HCT116 (cell line): ENCODE measurements around the gene CD74. TPM values are rescaled to one million over a fixed set of nuclear protein-coding genes. Genes with fewer than 3 reads are reported as not detected.

Experiments
- ATAC-seq: fragments of 200-7000 bp; cut with Tn5 transposase; 2 replicates; pipeline ENCODE4 v1.9.1; 2020; ENCODE audit warnings: mild to moderate bottlenecking, moderate library complexity
- BruUV-seq: library from RNA; stranded (reverse); fragments of 400-500 nt; replicated peaks from 2 replicates; lab custom pipeline; 2021; lab: Mats Ljungman, UMichigan
- CTCF ChIA-PET: fragments of 300-600 bp; sonication (Branson Sonifier 250); formaldehyde crosslinking; loops from one replicate; lab custom pipeline; 2021; ENCODE audit warnings: antibody characterized with exemption; lab: Charles Lee
- POLR2A ChIA-PET: fragments of 300-600, 350-600 bp; sonication (Branson Sonifier 250); formaldehyde crosslinking; loops from one replicate; lab custom pipeline; 2021; ENCODE audit warnings: antibody characterized with exemption; lab: Charles Lee
- RAD21 ChIA-PET, 2 experiments: fragments of 300-600 bp; sonication (Branson Sonifier 250); formaldehyde crosslinking; loops; one replicate each; lab custom pipeline; 2023; ENCODE audit warnings: low total read pairs in 2 of 2; ENCODE audit not compliant: uncharacterized antibody in 2 of 2, unreplicated experiment in 2 of 2, low non-redundant PET in 1 of 2; lab: Charles Lee
- DNase-seq: peaks from one replicate; pipeline ENCODE4 v3.0.0-alpha.2; 2010; ENCODE audit warnings: low read depth, low spot score
- H2AFZ ChIP-seq: fragments of 200-600 bp; shearing (Covaris generic), sonication (generic); 2 replicates; pipeline ENCODE4 v1.6.1; 2017; ENCODE audit warnings: low read depth, mixed run types, mixed read lengths, antibody characterized with exemption, low read length; ENCODE audit not compliant: poor library complexity, severe bottlenecking
- H3K27ac ChIP-seq: 2 replicates; pipeline ENCODE4 v1.5.1; 2012; ENCODE audit warnings: low read depth, low read length
- H3K27me3 ChIP-seq: fragments of 200-600 bp; sonication (generic); 2 replicates; pipeline ENCODE4 v1.6.1; 2016; ENCODE audit warnings: mixed run types, low read length, mixed read lengths; ENCODE audit not compliant: insufficient read depth
- H3K36me3 ChIP-seq, 2 experiments: fragments of 200-500 bp in 1 of 2; fragments of 200-600 bp in 1 of 2; sonication (Bioruptor generic) in 1 of 2; sonication (generic) in 1 of 2; 2 replicates each; pipeline versions ENCODE4 v1.5.1 to v1.6.1; 2014 to 2016; ENCODE audit warnings: low read length in 2 of 2, inconsistent platforms in 1 of 2, mixed read lengths in 1 of 2, mixed run types in 1 of 2; ENCODE audit not compliant: insufficient read depth in 2 of 2, control insufficient read depth in 1 of 2
- H3K4me1 ChIP-seq, 2 experiments: fragments of 200-600 bp in 1 of 2; sonication (generic) in 1 of 2; 2 replicates each; pipeline versions ENCODE4 v1.5.1 to v1.6.1; 2012 to 2017; ENCODE audit warnings: low read length in 2 of 2, inconsistent platforms in 1 of 2, mild to moderate bottlenecking in 1 of 2, mixed read lengths in 1 of 2, mixed run types in 1 of 2, moderate library complexity in 1 of 2; ENCODE audit not compliant: insufficient read depth in 2 of 2, control insufficient read depth in 1 of 2
- H3K4me2 ChIP-seq: fragments of 200-600 bp; sonication (generic); 2 replicates; pipeline ENCODE4 v1.6.1; 2017; ENCODE audit warnings: mixed run types, low read length, mixed read lengths
- H3K4me3 ChIP-seq, 2 experiments: fragments of 200-600 bp in 1 of 2; sonication (generic) in 1 of 2; replicated peaks in 1 of 2; 2 replicates each; pipeline ENCODE4 v1.5.1; 2011 to 2016; ENCODE audit warnings: low read length in 2 of 2, control low read depth in 1 of 2, low read depth in 1 of 2, mild to moderate bottlenecking in 1 of 2, mixed read lengths in 1 of 2, mixed run types in 1 of 2
- H3K79me2 ChIP-seq: fragments of 200-600 bp; sonication (generic); 2 replicates; pipeline ENCODE4 v1.6.1; 2017; ENCODE audit warnings: mild to moderate bottlenecking, mixed run types, low read length, moderate library complexity, mixed read lengths; ENCODE audit not compliant: insufficient read depth
- H3K9ac ChIP-seq: fragments of 200-600 bp; sonication (generic); 2 replicates; pipeline ENCODE4 v1.6.1; 2016; ENCODE audit warnings: low read length, mixed read lengths
- H3K9me2 ChIP-seq: fragments of 200-600 bp; sonication (generic), shearing (Covaris generic); 2 replicates; pipeline ENCODE4 v1.6.1; 2017; ENCODE audit warnings: mixed run types, mild to moderate bottlenecking, moderate library complexity; ENCODE audit not compliant: insufficient read depth
- H3K9me3 ChIP-seq, 2 experiments: fragments of 200-500 bp in 1 of 2; fragments of 200-600 bp in 1 of 2; sonication (Bioruptor generic) in 1 of 2; sonication (generic) in 1 of 2; 2 replicates each; pipeline ENCODE4 v1.6.1; 2014 to 2017; ENCODE audit warnings: low read length in 2 of 2, mixed read lengths in 2 of 2, inconsistent platforms in 1 of 2, low read depth in 1 of 2, mild to moderate bottlenecking in 1 of 2, mixed run types in 1 of 2, moderate library complexity in 1 of 2; ENCODE audit not compliant: control insufficient read depth in 1 of 2, insufficient read depth in 1 of 2
- H4K20me1 ChIP-seq: fragments of 200-600 bp; sonication (generic), shearing (Covaris generic); 2 replicates; pipeline ENCODE4 v1.6.1; 2017; ENCODE audit warnings: mixed run types, mild to moderate bottlenecking, moderate library complexity; ENCODE audit not compliant: insufficient read depth
- CBX3 ChIP-seq: IDR thresholded peaks from 2 replicates; pipeline ENCODE4 v1.6.1; 2012; ENCODE audit warnings: low read depth
- ELF1 ChIP-seq: IDR thresholded peaks from 2 replicates; pipeline ENCODE4 v1.6.1; 2012; ENCODE audit warnings: low read depth, borderline replicate concordance
- EZH2phosphoT487 ChIP-seq: fragments of 200-600 bp; IDR thresholded peaks from 2 replicates; pipeline ENCODE4 v1.6.1; 2018; ENCODE audit warnings: antibody characterized with exemption, borderline replicate concordance
- JUND ChIP-seq: IDR thresholded peaks from 2 replicates; pipeline ENCODE4 v1.6.1; 2012
- POLR2A ChIP-seq: IDR thresholded peaks from 2 replicates; pipeline ENCODE4 v1.7.0; 2011; ENCODE audit warnings: borderline replicate concordance; ENCODE audit not compliant: insufficient read depth, insufficient read length; ENCODE audit errors: extremely low read depth
- RAD21 ChIP-seq: IDR thresholded peaks from 2 replicates; pipeline ENCODE4 v1.6.1; 2012; ENCODE audit warnings: low read depth, mild to moderate bottlenecking
- SIN3A ChIP-seq: IDR thresholded peaks from 2 replicates; pipeline ENCODE4 v1.6.1; 2012; ENCODE audit warnings: low read depth
- SP1 ChIP-seq: IDR thresholded peaks from 2 replicates; pipeline ENCODE4 v1.6.1; 2012; ENCODE audit warnings: low read depth
- SRF ChIP-seq: IDR thresholded peaks from 2 replicates; pipeline ENCODE4 v1.6.1; 2012; ENCODE audit warnings: low read depth
- TCF7L2 ChIP-seq: IDR thresholded peaks from 2 replicates; pipeline ENCODE4 v1.7.0; 2011; ENCODE audit warnings: borderline replicate concordance, inconsistent platforms; ENCODE audit not compliant: insufficient read depth, insufficient read length; ENCODE audit errors: extremely low read depth
- YY1 ChIP-seq: IDR thresholded peaks from 2 replicates; pipeline ENCODE4 v1.6.1; 2011; ENCODE audit warnings: low read length, low read depth, moderate library complexity, mild to moderate bottlenecking; ENCODE audit not compliant: insufficient replicate concordance; ENCODE audit errors: extremely low read depth
- ZNF274 ChIP-seq: fragments of 200-500 bp; sonication (Bioruptor generic); IDR thresholded peaks from 2 replicates; pipeline ENCODE4 v1.6.1; 2014; ENCODE audit warnings: mild to moderate bottlenecking, low read depth, low read length, inconsistent platforms
- intact Hi-C: fragments of 100-400 bp; cut with micrococcal nuclease; formaldehyde crosslinking; loops from 2 replicates; pipeline ENCODE4 v1.10.0; 2022
- total RNA-seq: library from RNA; stranded (reverse); gene quantifications from one replicate; pipeline ENCODE4 v1.2.1, GENCODE V29; 2021; ENCODE audit not compliant: unreplicated experiment
- TF ChIP-seq, protein P1 (sequence below): IDR thresholded peaks from 2 replicates; pipeline ENCODE4 v1.6.1; 2012
- TF ChIP-seq, protein P2 (sequence below): IDR thresholded peaks from 2 replicates; pipeline ENCODE4 v1.6.1; 2012; ENCODE audit warnings: low read depth
- TF ChIP-seq, protein P3 (sequence below), 3 experiments: fragments of 200-600 bp in 1 of 3; sonication (generic) in 1 of 3; IDR thresholded peaks in 2 of 3; conservative IDR thresholded peaks in 1 of 3; 2 replicates each; pipeline ENCODE4 v1.5.1; 2012 to 2017; ENCODE audit warnings: low read depth in 2 of 3, low read length in 2 of 3, antibody characterized with exemption in 1 of 3, borderline replicate concordance in 1 of 3, control low read depth in 1 of 3, mild to moderate bottlenecking in 1 of 3, mixed read lengths in 1 of 3, mixed run types in 1 of 3, moderate library complexity in 1 of 3; ENCODE audit not compliant: insufficient read depth in 1 of 3

The CD74 gene
- total RNA-seq, 1 experiment from 2014 or later: 8.9 TPM

- no peaks in the 10 kb centered on the region for H3K27me3 ChIP-seq
- no peak overlapping the region for H3K4me3 ChIP-seq
- H3K79me2 ChIP-seq: peaks cover 33% of the 10 kb centered on the region
- no peak for TF ChIP-seq POLR2A
- TF ChIP-seq YY1: no peak
- TF ChIP-seq TCF7L2: no peak
- no peak for TF ChIP-seq ELF1
- TF ChIP-seq ZNF274: no peak
- no peak for TF ChIP-seq EZH2phosphoT487
- TF ChIP-seq, protein P1, sequence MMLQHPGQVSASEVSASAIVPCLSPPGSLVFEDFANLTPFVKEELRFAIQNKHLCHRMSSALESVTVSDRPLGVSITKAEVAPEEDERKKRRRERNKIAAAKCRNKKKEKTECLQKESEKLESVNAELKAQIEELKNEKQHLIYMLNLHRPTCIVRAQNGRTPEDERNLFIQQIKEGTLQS: no peak
- no peak for TF ChIP-seq SIN3A
- no peak for TF ChIP-seq SP1
- no peak for TF ChIP-seq JUND
- TF ChIP-seq, protein P2, sequence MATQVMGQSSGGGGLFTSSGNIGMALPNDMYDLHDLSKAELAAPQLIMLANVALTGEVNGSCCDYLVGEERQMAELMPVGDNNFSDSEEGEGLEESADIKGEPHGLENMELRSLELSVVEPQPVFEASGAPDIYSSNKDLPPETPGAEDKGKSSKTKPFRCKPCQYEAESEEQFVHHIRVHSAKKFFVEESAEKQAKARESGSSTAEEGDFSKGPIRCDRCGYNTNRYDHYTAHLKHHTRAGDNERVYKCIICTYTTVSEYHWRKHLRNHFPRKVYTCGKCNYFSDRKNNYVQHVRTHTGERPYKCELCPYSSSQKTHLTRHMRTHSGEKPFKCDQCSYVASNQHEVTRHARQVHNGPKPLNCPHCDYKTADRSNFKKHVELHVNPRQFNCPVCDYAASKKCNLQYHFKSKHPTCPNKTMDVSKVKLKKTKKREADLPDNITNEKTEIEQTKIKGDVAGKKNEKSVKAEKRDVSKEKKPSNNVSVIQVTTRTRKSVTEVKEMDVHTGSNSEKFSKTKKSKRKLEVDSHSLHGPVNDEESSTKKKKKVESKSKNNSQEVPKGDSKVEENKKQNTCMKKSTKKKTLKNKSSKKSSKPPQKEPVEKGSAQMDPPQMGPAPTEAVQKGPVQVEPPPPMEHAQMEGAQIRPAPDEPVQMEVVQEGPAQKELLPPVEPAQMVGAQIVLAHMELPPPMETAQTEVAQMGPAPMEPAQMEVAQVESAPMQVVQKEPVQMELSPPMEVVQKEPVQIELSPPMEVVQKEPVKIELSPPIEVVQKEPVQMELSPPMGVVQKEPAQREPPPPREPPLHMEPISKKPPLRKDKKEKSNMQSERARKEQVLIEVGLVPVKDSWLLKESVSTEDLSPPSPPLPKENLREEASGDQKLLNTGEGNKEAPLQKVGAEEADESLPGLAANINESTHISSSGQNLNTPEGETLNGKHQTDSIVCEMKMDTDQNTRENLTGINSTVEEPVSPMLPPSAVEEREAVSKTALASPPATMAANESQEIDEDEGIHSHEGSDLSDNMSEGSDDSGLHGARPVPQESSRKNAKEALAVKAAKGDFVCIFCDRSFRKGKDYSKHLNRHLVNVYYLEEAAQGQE: no peak
- no peak for TF ChIP-seq RAD21
- no peak for TF ChIP-seq CBX3
- TF ChIP-seq SRF: no peak
- TF ChIP-seq, protein P3, sequence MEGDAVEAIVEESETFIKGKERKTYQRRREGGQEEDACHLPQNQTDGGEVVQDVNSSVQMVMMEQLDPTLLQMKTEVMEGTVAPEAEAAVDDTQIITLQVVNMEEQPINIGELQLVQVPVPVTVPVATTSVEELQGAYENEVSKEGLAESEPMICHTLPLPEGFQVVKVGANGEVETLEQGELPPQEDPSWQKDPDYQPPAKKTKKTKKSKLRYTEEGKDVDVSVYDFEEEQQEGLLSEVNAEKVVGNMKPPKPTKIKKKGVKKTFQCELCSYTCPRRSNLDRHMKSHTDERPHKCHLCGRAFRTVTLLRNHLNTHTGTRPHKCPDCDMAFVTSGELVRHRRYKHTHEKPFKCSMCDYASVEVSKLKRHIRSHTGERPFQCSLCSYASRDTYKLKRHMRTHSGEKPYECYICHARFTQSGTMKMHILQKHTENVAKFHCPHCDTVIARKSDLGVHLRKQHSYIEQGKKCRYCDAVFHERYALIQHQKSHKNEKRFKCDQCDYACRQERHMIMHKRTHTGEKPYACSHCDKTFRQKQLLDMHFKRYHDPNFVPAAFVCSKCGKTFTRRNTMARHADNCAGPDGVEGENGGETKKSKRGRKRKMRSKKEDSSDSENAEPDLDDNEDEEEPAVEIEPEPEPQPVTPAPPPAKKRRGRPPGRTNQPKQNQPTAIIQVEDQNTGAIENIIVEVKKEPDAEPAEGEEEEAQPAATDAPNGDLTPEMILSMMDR (IDR thresholded peaks at IDR 0.05 in 2 of 3, conservative IDR thresholded peaks at IDR 0.05 in 1 of 3; ENCODE audit: borderline replicate concordance in 1 of 3, insufficient read depth in 1 of 3, low read depth in 2 of 3, low read length in 2 of 3): no peak
- H3K9me2 ChIP-seq: no peaks in the 10 kb centered on the region
- no peak overlapping the region for H3K4me2 ChIP-seq
- intact Hi-C loops: loop anchor here (5.0 to 10.0 kb wide), 2 partner anchors 82 to 351 kb away; partner anchors contain the start of genes HMGXB3 and TIGD6
- peaks cover 0 to 14% of the 10 kb centered on the region in 2 experiments; a peak in 2 of 4 replicates for H3K36me3 ChIP-seq
- no peak overlapping the region for H3K27ac ChIP-seq
- no peak for ATAC-seq
- H3K9me3 ChIP-seq: no peaks in the 10 kb centered on the region
- RAD21 ChIA-PET: no interaction called here
- no TSS peak for BruUV-seq
- H3K9ac ChIP-seq: no peak overlapping the region
- no peak for DNase-seq
- no peak overlapping the region for H2AFZ ChIP-seq
- H3K4me1 ChIP-seq: peaks cover 4 to 17% of the 10 kb centered on the region in 2 experiments; a peak in 3 of 4 replicates
- no peaks in the 10 kb centered on the region for H4K20me1 ChIP-seq
- POLR2A ChIA-PET: no interaction called here
- CTCF ChIA-PET: no interaction called here
Measured at GRCh38 chr5:150355791-150356190, 56.9 kb downstream of the CD74 start.
